ENCODE results near the gene COPS8.

DNA sequence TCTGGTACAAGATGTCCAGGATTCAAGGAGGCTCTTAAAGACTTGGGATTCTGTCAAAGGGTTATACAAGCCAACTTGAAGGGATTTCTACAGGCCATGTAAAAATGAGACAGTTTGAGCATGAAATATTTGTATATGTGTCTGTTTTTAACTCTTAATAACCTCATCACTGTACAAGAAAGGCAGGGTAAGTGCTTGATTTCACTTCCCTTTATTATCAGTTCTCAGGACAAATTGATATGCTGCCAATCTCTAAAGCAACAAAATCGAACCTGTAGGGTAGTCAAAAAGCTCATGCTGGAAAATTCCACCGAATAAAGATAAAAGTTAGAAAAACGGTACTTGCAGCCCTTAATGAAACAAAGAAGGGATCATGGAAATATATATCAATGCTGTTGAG is 14.1 kb downstream of the COPS8 start:
- TF ChIP-seq, protein P1, sequence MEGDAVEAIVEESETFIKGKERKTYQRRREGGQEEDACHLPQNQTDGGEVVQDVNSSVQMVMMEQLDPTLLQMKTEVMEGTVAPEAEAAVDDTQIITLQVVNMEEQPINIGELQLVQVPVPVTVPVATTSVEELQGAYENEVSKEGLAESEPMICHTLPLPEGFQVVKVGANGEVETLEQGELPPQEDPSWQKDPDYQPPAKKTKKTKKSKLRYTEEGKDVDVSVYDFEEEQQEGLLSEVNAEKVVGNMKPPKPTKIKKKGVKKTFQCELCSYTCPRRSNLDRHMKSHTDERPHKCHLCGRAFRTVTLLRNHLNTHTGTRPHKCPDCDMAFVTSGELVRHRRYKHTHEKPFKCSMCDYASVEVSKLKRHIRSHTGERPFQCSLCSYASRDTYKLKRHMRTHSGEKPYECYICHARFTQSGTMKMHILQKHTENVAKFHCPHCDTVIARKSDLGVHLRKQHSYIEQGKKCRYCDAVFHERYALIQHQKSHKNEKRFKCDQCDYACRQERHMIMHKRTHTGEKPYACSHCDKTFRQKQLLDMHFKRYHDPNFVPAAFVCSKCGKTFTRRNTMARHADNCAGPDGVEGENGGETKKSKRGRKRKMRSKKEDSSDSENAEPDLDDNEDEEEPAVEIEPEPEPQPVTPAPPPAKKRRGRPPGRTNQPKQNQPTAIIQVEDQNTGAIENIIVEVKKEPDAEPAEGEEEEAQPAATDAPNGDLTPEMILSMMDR (IDR thresholded peaks at IDR 0.05), result no peak
- TF ChIP-seq POLR2AphosphoS5 (IDR thresholded peaks at IDR 0.05) (no peak), POLR2A (IDR thresholded peaks at IDR 0.05) (no peak), EP300 (IDR thresholded peaks at IDR 0.05) (no peak)

Measured in gastroesophageal sphincter (tissue), 3 donors.